HG03139 (cell line): ENCODE data around the gene SCP2.
"Not testable (repeated sequence)": the region's sequence is repeated elsewhere in the genome, so short reads cannot be mapped to it uniquely, and the experiment has no call there.

ENCODE experiments used
- ATAC-seq: cut with Tn5 transposase; IDR thresholded peaks from one replicate; pipeline ENCODE4 v1.9.1; 2021; ENCODE audit not compliant: unreplicated experiment

The SCP2 gene

GRCh38 chr1:52916241-52916975, 10.7 kb upstream of the SCP2 start:
- ATAC-seq, result no peak

- ATAC-seq, result no peak
Observed at GRCh38 chr1:52917156-52917555, 9.9 kb upstream of the SCP2 start.

- no peak for ATAC-seq
Observed at GRCh38 chr1:52917581-52917980, 9.5 kb upstream of the SCP2 start.

GRCh38 chr1:52918201-52918600, 8.9 kb upstream of the SCP2 start:
- no peak for ATAC-seq

GRCh38 chr1:52919051-52919722, 7.9 kb upstream of the SCP2 start:
- ATAC-seq, result no peak

- ATAC-seq, result no peak
Observed at GRCh38 chr1:52919723-52920483, 7.2 kb upstream of the SCP2 start.

GRCh38 chr1:52920791-52921291, 6.2 kb upstream of the SCP2 start:
- ATAC-seq, result no peak

GRCh38 chr1:52925571-52926005, 1.5 kb upstream of the SCP2 start:
- ATAC-seq, result no peak

GRCh38 chr1:52926864-52927211, 238 bp upstream of the SCP2 start:
- ATAC-seq, result no peak

GRCh38 chr1:52928015-52928404, 934 bp downstream of the SCP2 start:
- ATAC-seq, result no peak

- ATAC-seq, result no peak
Observed at GRCh38 chr1:52929019-52929418, 1.9 kb downstream of the SCP2 start.

- no peak for ATAC-seq
Observed at GRCh38 chr1:52937433-52938182, 10.5 kb downstream of the SCP2 start.

GRCh38 chr1:52938183-52938451, 11.0 kb downstream of the SCP2 start:
- no peak for ATAC-seq

GRCh38 chr1:52943876-52944416, 16.9 kb downstream of the SCP2 start:
- ATAC-seq, result no peak

- no peak for ATAC-seq
Observed at GRCh38 chr1:52944566-52944965, 17.5 kb downstream of the SCP2 start.

- ATAC-seq, result no peak
Observed at GRCh38 chr1:52947490-52947889, 20.4 kb downstream of the SCP2 start.

GRCh38 chr1:52949602-52950001, 22.5 kb downstream of the SCP2 start:
- ATAC-seq, result not testable (repeated sequence)

GRCh38 chr1:52952112-52952511, 25.0 kb downstream of the SCP2 start:
- ATAC-seq, result no peak

- ATAC-seq, result no peak
Observed at GRCh38 chr1:52955129-52955970, 28.3 kb downstream of the SCP2 start.

- ATAC-seq, result no peak
Observed at GRCh38 chr1:52963101-52963500, 36.0 kb downstream of the SCP2 start.
